ENCODE data around the gene OSM.

Gene OSM

DNA sequence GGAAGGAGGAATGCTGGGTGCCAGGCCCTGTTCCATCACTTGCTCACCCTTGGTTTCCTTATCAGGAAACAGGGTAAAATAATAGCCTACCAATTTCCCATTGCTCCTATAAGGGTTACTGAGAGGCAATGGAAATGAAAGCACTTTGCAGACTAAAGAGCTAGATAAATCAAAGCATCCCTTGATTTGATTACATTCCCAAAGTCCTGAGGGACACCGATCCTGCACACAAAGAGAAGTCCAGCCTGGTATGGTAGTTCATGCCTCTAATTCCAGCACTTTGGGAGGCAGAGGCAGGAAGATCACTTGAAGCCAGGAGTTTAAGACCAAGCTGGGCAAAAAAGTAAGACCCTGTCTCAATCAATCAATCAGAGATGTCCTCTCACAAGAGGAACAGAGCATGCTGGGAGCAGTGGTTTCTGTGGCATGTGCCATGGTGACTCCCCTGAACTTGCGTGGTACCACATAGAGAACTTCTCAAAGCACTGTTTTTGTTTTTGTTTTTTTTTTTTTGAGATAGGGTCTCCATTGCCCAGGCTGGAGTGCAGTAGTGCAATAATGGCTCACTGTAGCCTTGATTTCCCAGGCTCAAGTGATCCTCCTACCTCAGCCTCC lies 49.4 kb upstream of the OSM start (continued):
- TF ChIP-seq, protein P1, sequence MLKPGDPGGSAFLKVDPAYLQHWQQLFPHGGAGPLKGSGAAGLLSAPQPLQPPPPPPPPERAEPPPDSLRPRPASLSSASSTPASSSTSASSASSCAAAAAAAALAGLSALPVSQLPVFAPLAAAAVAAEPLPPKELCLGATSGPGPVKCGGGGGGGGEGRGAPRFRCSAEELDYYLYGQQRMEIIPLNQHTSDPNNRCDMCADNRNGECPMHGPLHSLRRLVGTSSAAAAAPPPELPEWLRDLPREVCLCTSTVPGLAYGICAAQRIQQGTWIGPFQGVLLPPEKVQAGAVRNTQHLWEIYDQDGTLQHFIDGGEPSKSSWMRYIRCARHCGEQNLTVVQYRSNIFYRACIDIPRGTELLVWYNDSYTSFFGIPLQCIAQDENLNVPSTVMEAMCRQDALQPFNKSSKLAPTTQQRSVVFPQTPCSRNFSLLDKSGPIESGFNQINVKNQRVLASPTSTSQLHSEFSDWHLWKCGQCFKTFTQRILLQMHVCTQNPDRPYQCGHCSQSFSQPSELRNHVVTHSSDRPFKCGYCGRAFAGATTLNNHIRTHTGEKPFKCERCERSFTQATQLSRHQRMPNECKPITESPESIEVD (tag by site-specific recombination; IDR thresholded peaks at IDR 0.05) = no peak
- TF ChIP-seq, protein P2, sequence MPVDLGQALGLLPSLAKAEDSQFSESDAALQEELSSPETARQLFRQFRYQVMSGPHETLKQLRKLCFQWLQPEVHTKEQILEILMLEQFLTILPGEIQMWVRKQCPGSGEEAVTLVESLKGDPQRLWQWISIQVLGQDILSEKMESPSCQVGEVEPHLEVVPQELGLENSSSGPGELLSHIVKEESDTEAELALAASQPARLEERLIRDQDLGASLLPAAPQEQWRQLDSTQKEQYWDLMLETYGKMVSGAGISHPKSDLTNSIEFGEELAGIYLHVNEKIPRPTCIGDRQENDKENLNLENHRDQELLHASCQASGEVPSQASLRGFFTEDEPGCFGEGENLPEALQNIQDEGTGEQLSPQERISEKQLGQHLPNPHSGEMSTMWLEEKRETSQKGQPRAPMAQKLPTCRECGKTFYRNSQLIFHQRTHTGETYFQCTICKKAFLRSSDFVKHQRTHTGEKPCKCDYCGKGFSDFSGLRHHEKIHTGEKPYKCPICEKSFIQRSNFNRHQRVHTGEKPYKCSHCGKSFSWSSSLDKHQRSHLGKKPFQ (tag by site-specific recombination; IDR thresholded peaks at IDR 0.05) = no peak
- TF ChIP-seq ZNF155 (tag by site-specific recombination; IDR thresholded peaks at IDR 0.05) (no peak), ZNF292 (tag by site-specific recombination; IDR thresholded peaks at IDR 0.05; ENCODE audit: borderline replicate concordance, low read depth) (no peak), ZNF354C (tag by site-specific recombination; IDR thresholded peaks at IDR 0.05; ENCODE audit: borderline replicate concordance, low read depth) (no peak), ZNF169 (tag by site-specific recombination; IDR thresholded peaks at IDR 0.05) (no peak), BCL11A (tag by site-specific recombination; IDR thresholded peaks at IDR 0.05; ENCODE audit: low read depth) (no peak), ZBTB1 (tag by site-specific recombination; IDR thresholded peaks at IDR 0.05) (no peak), ZFP3 (tag by site-specific recombination; IDR thresholded peaks at IDR 0.05; ENCODE audit: low read depth) (no peak), YY1 (tag by site-specific recombination; IDR thresholded peaks at IDR 0.05) (no peak), GFI1B (tag by site-specific recombination; IDR thresholded peaks at IDR 0.05) (no peak), ZNF530 (tag by site-specific recombination; IDR thresholded peaks at IDR 0.05; ENCODE audit: low read depth) (no peak)
- TF ChIP-seq, protein P3, sequence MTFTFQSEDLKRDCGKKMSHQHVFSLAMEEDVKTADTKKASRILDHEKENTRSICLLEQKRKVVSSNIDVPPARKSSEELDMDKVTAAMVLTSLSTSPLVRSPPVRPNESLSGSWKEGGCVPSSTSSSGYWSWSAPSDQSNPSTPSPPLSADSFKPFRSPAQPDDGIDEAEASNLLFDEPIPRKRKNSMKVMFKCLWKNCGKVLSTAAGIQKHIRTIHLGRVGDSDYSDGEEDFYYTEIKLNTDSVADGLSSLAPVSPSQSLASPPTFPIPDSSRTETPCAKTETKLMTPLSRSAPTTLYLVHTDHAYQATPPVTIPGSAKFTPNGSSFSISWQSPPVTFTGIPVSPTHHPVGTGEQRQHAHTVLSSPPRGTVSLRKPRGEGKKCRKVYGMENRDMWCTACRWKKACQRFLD (tag by site-specific recombination; IDR thresholded peaks at IDR 0.05) = no peak

DNA sequence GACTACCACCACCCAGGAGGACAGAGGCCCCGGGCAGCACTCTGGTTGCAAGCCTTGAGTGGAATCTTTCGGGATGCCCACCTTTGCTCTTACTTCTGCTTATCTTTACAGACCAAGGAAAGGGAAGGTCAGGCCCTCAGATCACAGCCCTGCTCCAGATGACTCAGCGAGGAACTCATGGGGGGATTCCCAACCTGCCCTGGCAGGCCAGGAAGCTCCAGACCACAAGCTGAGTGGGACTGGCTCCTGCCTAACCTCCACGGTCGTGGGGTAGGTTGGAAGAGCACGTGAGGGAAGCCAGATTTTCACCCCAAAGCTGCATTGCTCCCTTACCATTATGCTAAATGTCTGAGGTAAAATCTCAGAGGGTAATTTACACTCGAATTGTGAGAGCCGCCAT lies 48.3 kb upstream of the OSM start:
- no peak overlapping the region for H3K27ac ChIP-seq (ENCODE audit: extremely low read depth, low read depth, low read length)
- no peaks in the 10 kb centered on the region for H3K4me1 ChIP-seq (ENCODE audit: control insufficient read depth, insufficient read depth, low read length)
- H3K36me3 ChIP-seq (ENCODE audit: control insufficient read depth in 2 of 2, insufficient read depth in 1 of 2, low read length in 2 of 2) = peaks cover 0 to 8% of the 10 kb centered on the region in 2 experiments; a peak in 2 of 3 replicates
- ChIA-PET CTCF (interaction anchor here (0.9 to 4.6 kb wide), 2 partner anchors 17 to 27 kb away, joined by 4 to 22 read pairs; no protein-coding TSS in a partner anchor), POLR2A (interaction anchor here (1.9 kb wide), 1 partner anchor 12 kb away, joined by 9 read pairs; the partner anchor contains the start of gene TBC1D10A)
- H3K9me3 ChIP-seq (ENCODE audit: control insufficient read depth, insufficient read depth, low read depth, low read length) = no peaks in the 10 kb centered on the region
- no peak overlapping the region for H3K4me3 ChIP-seq (ENCODE audit: low read depth, low read length)
- TF ChIP-seq, protein P4, sequence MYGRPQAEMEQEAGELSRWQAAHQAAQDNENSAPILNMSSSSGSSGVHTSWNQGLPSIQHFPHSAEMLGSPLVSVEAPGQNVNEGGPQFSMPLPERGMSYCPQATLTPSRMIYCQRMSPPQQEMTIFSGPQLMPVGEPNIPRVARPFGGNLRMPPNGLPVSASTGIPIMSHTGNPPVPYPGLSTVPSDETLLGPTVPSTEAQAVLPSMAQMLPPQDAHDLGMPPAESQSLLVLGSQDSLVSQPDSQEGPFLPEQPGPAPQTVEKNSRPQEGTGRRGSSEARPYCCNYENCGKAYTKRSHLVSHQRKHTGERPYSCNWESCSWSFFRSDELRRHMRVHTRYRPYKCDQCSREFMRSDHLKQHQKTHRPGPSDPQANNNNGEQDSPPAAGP (tag by site-specific recombination; IDR thresholded peaks at IDR 0.05) = no peak
- TF ChIP-seq ZNF423 (tag by site-specific recombination; IDR thresholded peaks at IDR 0.05) = no peak
- TF ChIP-seq ZNF544 (tag by site-specific recombination; IDR thresholded peaks at IDR 0.05) = no peak
- no peak for TF ChIP-seq ZNF76 (tag by site-specific recombination; IDR thresholded peaks at IDR 0.05; ENCODE audit: borderline replicate concordance, low read depth)
- TF ChIP-seq EGR2 (tag by site-specific recombination; IDR thresholded peaks at IDR 0.05; ENCODE audit: low read depth) = no peak
